K562 (cell line): ENCODE measurements around the gene GPR139.

Source experiments
- BRF1 ChIP-seq: IDR thresholded peaks from 3 replicates; pipeline ENCODE4 v1.6.1; 2011; ENCODE audit warnings: borderline replicate concordance, mild to moderate bottlenecking; ENCODE audit not compliant: insufficient read length; ENCODE audit errors: extremely low read depth
- GTF2F1 ChIP-seq: IDR thresholded peaks from 2 replicates; pipeline ENCODE4 v1.6.1; 2011; ENCODE audit warnings: low read depth, low read length, improper control_type of control experiment
- LCOR ChIP-seq: sonication (generic); formaldehyde crosslinking; IDR thresholded peaks from 2 replicates; pipeline ENCODE4 v1.8.0; 2022; ENCODE audit warnings: mild to moderate bottlenecking, missing genetic modification reagents
- MYNN ChIP-seq, 2 experiments: sonication (generic); formaldehyde crosslinking in 1 of 2; IDR thresholded peaks; 2 replicates each; pipeline versions ENCODE4 v1.5.0 to v1.6.1; 2016 to 2020; ENCODE audit warnings: antibody characterized with exemption in 1 of 2, missing genetic modification reagents in 1 of 2
- POLR2A ChIP-seq: fragments of 450-650 bp; conservative IDR thresholded peaks from 2 replicates; pipeline ENCODE4 v1.6.1; 2016
- RFX1 ChIP-seq: fragments of 450-650 bp; IDR thresholded peaks from 2 replicates; pipeline ENCODE4 v1.6.1; 2016; ENCODE audit warnings: mild to moderate bottlenecking, moderate library complexity
- TAF1 ChIP-seq: IDR thresholded peaks from 2 replicates; pipeline ENCODE4 v1.6.1; 2011; ENCODE audit warnings: mild to moderate bottlenecking, low read length, moderate library complexity; ENCODE audit not compliant: insufficient read depth, control insufficient read depth, severe bottlenecking; ENCODE audit errors: extremely low read depth
- TCF3 ChIP-seq: sonication (generic); formaldehyde crosslinking; IDR thresholded peaks from 2 replicates; pipeline ENCODE4 v1.4.0; 2020; ENCODE audit warnings: mild to moderate bottlenecking, missing genetic modification reagents
- ZNF274 ChIP-seq: IDR thresholded peaks from 2 replicates; pipeline ENCODE4 v1.6.1; 2011; ENCODE audit warnings: low read depth, mild to moderate bottlenecking, low read length, moderate library complexity, borderline replicate concordance
- TF ChIP-seq, protein P1 (sequence below): IDR thresholded peaks from 2 replicates; pipeline ENCODE4 v1.6.1; 2016; ENCODE audit warnings: missing genetic modification characterization, missing compliant biosample characterization

DNA sequence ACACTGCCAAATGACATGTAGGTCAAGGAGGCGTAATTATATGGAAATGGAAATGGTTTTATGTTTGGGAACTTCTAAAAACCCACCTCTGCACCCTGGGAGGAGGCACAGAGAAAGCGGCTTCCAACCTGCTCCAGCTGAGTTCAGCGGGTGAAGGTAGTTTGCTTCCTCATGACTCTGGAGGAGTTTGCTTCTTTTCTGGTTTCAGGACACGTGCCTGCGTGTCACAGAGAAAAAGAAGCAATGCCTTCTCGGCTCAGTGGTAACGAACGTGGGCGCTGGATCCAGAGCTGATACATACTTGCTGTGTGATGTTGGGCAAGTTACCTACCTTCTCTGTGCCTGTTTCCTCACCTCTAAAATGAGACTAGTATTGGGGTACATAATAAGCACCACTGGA, 22.1 kb downstream of the GPR139 start:
- no peak for TF ChIP-seq MYNN (IDR thresholded peaks at IDR 0.05)
- TF ChIP-seq MYNN (CRISPR knock-in tag; IDR thresholded peaks at IDR 0.05): no peak
- no peak for TF ChIP-seq ZNF274
- no peak for TF ChIP-seq LCOR (CRISPR knock-in tag)
- no peak for TF ChIP-seq RFX1
- no peak for TF ChIP-seq POLR2A
- no peak for TF ChIP-seq TCF3 (CRISPR knock-in tag)
- no peak for TF ChIP-seq TAF1
- TF ChIP-seq GTF2F1: no peak
- TF ChIP-seq, protein P1, sequence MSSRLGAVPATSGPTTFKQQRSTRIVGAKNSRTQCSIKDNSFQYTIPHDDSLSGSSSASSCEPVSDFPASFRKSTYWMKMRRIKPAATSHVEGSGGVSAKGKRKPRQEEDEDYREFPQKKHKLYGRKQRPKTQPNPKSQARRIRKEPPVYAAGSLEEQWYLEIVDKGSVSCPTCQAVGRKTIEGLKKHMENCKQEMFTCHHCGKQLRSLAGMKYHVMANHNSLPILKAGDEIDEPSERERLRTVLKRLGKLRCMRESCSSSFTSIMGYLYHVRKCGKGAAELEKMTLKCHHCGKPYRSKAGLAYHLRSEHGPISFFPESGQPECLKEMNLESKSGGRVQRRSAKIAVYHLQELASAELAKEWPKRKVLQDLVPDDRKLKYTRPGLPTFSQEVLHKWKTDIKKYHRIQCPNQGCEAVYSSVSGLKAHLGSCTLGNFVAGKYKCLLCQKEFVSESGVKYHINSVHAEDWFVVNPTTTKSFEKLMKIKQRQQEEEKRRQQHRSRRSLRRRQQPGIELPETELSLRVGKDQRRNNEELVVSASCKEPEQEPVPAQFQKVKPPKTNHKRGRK (tag): no peak
- TF ChIP-seq BRF1: no peak
